Osteocyte (in vitro differentiated cells): ENCODE data around the gene C14orf119. TPM values are rescaled to one million over a fixed set of nuclear protein-coding genes. Genes with fewer than 3 reads are reported as not detected.

Source experiments
- DNase-seq: peaks from one replicate; pipeline ENCODE4 v3.0.0; 2021; ENCODE audit warnings: mixed read lengths; ENCODE audit not compliant: unreplicated experiment; ENCODE audit errors: extremely low spot score
- H3K27ac Mint-ChIP-seq: one replicate; pipeline ENCODE4 v1.8.0; 2021; ENCODE audit warnings: mild to moderate bottlenecking, mixed read lengths; ENCODE audit not compliant: unreplicated experiment
- H3K27me3 Mint-ChIP-seq: one replicate; pipeline ENCODE4 v1.8.0; 2021; ENCODE audit warnings: mixed read lengths; ENCODE audit not compliant: unreplicated experiment
- H3K36me3 Mint-ChIP-seq: one replicate; pipeline ENCODE4 v1.8.0; 2021; ENCODE audit warnings: mixed read lengths; ENCODE audit not compliant: unreplicated experiment
- H3K4me1 Mint-ChIP-seq: one replicate; pipeline ENCODE4 v1.8.0; 2021; ENCODE audit warnings: mixed read lengths; ENCODE audit not compliant: unreplicated experiment
- H3K4me3 Mint-ChIP-seq: one replicate; pipeline ENCODE4 v1.8.0; 2021; ENCODE audit warnings: mild to moderate bottlenecking, moderate library complexity, mixed read lengths; ENCODE audit not compliant: unreplicated experiment
- H3K9me3 Mint-ChIP-seq: one replicate; pipeline ENCODE4 v1.8.0; 2021; ENCODE audit warnings: mixed read lengths; ENCODE audit not compliant: unreplicated experiment
- CTCF ChIP-seq: fragments of 200-600 bp; sonication (generic); IDR thresholded peaks from 2 replicates; pipeline ENCODE4 v1.5.0; 2021; ENCODE audit warnings: antibody characterized with exemption, mild to moderate bottlenecking, moderate library complexity
- total RNA-seq: library from RNA; stranded (reverse); gene quantifications from 2 replicates; pipeline ENCODE4 v1.2.1, GENCODE V29; 2021

Gene C14orf119
- total RNA-seq, 1 donor from 2014 or later, result 61.3 TPM

GRCh38 chr14:23125011-23125410, 29.7 kb downstream of the C14orf119 start:
- no peak overlapping the region for H3K27ac Mint-ChIP-seq
- no peak overlapping the region for H3K4me3 Mint-ChIP-seq
- no peaks in the 10 kb centered on the region for H3K9me3 Mint-ChIP-seq
- DNase-seq, result no peak
- peaks cover 7% of the 10 kb centered on the region for H3K4me1 Mint-ChIP-seq
- H3K27me3 Mint-ChIP-seq, result peaks cover 33% of the 10 kb centered on the region
- no peak for TF ChIP-seq CTCF
- H3K36me3 Mint-ChIP-seq, result no peaks in the 10 kb centered on the region

- no peaks in the 10 kb centered on the region for H3K36me3 Mint-ChIP-seq
- H3K27me3 Mint-ChIP-seq, result peaks cover 43% of the 10 kb centered on the region
- TF ChIP-seq CTCF, result no peak
- peaks cover 5% of the 10 kb centered on the region for H3K4me1 Mint-ChIP-seq
- H3K4me3 Mint-ChIP-seq, result no peak overlapping the region
- H3K9me3 Mint-ChIP-seq, result no peaks in the 10 kb centered on the region
- DNase-seq, result no peak
- no peak overlapping the region for H3K27ac Mint-ChIP-seq
These were observed 30.7 kb downstream of the C14orf119 start for GRCh38 chr14:23125933-23126524.

- no peaks in the 10 kb centered on the region for H3K4me1 Mint-ChIP-seq
- H3K9me3 Mint-ChIP-seq, result no peaks in the 10 kb centered on the region
- H3K27ac Mint-ChIP-seq, result no peak overlapping the region
- TF ChIP-seq CTCF, result no peak
- no peaks in the 10 kb centered on the region for H3K36me3 Mint-ChIP-seq
- peaks cover 46% of the 10 kb centered on the region for H3K27me3 Mint-ChIP-seq
- DNase-seq, result no peak
- no peak overlapping the region for H3K4me3 Mint-ChIP-seq
These were observed 31.4 kb downstream of the C14orf119 start for GRCh38 chr14:23126548-23127278.

GRCh38 chr14:23127861-23128260, 32.6 kb downstream of the C14orf119 start:
- no peak overlapping the region for H3K27ac Mint-ChIP-seq
- peaks cover 46% of the 10 kb centered on the region for H3K27me3 Mint-ChIP-seq
- no peaks in the 10 kb centered on the region for H3K36me3 Mint-ChIP-seq
- no peaks in the 10 kb centered on the region for H3K9me3 Mint-ChIP-seq
- no peak for TF ChIP-seq CTCF
- H3K4me3 Mint-ChIP-seq, result no peak overlapping the region
- no peaks in the 10 kb centered on the region for H3K4me1 Mint-ChIP-seq
- DNase-seq, result no peak

- Mint-ChIP-seq H3K27me3 (peaks cover 40% of the 10 kb centered on the region), H3K9me3 (no peaks in the 10 kb centered on the region), H3K4me3 (no peak overlapping the region), H3K36me3 (no peaks in the 10 kb centered on the region), H3K4me1 (no peaks in the 10 kb centered on the region), H3K27ac (no peak overlapping the region)
- no peak for TF ChIP-seq CTCF
- DNase-seq, result no peak
These were observed 33.9 kb downstream of the C14orf119 start for GRCh38 chr14:23128969-23129758.
